Colon (tissue), 2 donors: Measurements from ENCODE around the gene GOLPH3.

Source experiments
- FAIRE-seq: peaks from 2 replicates; lab custom pipeline; 2012; peaks lifted over from hg19 to GRCh38; lab: Jason Lieb, UNC
- donor health status: control.
- donor health status: control.

The GOLPH3 gene

DNA sequence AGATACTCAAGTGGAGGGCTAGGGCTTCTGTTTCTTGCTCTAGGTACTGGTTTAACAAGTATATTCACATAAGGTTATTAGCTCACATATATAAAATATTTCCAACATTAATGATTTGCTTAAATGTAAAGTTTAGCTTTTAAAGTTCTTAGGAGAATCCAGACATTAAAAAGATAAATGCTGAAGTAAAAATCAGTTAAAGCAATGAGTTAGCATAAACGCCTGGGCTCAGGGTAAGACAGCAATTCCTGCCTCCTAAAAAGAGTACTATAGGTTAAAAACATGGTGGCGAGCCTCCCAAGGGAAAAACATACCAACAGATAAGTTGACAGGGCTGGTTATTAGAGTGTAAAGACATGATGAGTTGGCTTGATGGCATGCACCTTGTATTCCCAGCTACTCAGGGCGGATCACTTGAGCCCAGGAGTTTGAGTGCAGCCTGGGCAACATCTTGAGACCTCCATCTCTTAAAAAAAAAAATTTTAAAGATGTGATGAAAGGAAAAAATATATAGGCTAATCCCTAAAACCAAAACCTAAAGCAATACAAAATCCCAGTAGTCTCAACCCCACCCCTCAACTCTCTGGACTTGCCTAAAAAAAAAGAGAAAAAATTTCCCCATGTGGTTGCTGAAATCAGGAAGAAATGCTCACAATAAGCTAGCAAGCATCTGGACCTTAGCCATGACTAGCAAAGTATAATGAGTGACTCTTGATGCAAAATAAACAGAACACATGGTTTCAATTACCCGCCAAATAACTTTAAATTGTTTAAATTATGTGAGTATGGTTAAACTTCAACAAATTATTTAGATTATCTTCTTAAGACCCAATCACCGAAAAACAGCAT lies 3.6 kb downstream of the GOLPH3 start:
- no peak for FAIRE-seq

DNA sequence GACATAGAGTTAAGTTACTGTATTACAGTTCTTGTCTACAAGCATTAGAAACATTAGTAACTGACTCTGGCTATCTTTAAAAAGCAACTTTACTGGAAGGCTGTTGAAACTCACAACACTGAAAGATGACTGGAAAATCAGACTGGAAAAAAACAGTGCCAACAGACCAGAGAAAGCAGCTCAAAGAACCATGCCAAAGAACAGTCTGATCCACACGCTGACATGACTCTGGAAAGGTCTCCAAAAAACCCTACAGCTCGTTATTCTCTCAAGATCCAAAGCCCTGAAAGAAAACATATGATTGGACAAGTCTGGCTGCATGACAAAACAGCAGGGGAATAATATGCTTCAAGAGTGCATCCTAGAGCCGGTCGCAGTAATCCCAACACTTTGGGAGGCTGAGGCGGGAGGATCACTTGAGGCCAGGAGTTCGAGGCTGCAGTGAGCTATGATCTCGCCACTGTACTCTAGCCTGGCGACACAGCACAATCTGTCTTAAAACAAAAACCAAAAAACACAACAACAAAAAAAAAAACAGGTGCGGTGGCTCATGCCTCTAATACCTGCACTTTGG lies 5.6 kb downstream of the GOLPH3 start:
- FAIRE-seq = no peak

GRCh38 chr5:32165597-32165996 lies 8.5 kb downstream of the GOLPH3 start:
- no peak for FAIRE-seq

GRCh38 chr5:32163785-32164184 lies 10.3 kb downstream of the GOLPH3 start:
- FAIRE-seq = no peak

DNA sequence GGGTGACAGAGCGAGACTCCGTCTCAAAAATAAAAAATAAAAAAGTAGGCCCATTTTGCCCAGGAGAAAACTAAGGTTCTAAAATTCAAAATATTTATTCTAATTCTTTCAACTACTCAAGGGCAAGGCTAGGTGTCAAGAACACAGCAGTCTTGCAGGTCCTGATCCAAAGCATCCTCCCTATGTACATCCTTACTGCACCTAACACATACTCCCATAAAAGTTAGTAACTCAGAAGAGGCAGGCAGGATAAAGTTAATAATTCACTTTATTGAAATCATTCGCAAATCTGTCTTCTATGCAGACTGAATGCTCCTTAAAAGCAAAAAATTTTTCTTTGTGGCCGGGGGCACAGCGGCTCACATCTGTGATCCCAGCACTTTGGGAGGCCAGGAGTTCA lies 11.1 kb downstream of the GOLPH3 start:
- FAIRE-seq = no peak

DNA sequence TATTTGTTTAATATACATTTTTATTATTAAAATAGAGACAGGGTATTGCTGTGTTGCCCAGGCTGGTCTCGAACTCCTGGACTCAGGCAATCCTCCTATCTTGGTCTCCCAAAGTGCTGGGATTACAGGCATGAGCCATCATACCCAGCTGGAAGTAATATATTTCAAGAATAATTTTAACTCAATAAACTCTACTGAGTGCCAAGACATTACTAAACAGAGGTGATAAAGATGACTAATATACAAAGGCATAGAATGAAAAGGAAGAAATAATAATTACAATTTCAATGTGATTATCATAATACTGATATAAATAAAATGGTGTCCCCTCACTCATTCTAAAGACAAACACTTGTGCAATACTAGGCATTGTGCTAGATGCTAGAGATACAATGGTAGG lies 13.9 kb downstream of the GOLPH3 start:
- FAIRE-seq = no peak

GRCh38 chr5:32159328-32160072 lies 14.6 kb downstream of the GOLPH3 start:
- FAIRE-seq = no peak

GRCh38 chr5:32158679-32158975 lies 15.5 kb downstream of the GOLPH3 start:
- no peak for FAIRE-seq

GRCh38 chr5:32157078-32157477 lies 17.0 kb downstream of the GOLPH3 start:
- no peak for FAIRE-seq

GRCh38 chr5:32156635-32157034 lies 17.5 kb downstream of the GOLPH3 start:
- FAIRE-seq = no peak

DNA sequence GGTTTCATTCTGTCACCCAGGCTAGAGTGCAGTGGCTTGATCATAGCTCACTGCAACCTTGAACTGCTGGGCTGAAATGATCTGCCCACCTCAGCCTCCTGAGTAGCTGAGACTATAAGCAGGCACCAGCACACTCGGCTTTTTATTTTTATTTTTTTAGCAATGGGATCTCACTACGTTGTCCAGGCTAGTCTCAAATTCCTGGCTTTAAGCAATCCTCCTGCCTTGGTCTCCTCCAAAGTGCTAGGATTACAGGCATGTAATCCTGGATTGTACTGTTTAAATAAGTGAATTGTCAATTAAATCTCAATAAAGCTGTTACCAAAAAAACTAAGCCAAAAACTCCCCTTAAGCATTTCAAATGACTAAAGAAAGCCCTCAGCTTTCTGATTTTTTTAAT lies 18.9 kb downstream of the GOLPH3 start:
- no peak for FAIRE-seq

DNA sequence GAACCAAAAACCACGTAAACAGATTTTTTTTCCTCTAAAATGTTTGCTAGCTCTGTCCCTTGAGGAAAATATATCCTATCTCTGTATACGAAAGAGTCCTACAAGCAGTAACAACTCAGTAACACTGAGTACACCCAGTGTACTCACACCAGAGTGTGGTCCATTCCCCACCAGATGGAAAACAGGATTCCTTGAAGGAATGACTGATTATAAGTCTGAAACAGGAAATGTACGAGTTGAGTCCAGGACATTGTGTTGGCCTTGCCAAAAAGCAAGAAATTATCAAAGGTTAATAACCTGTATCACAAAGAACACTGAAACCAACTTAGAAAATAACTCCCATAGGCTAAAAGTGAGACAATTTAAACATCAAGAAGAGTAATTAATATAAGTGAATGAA lies 20.4 kb downstream of the GOLPH3 start:
- no peak for FAIRE-seq

DNA sequence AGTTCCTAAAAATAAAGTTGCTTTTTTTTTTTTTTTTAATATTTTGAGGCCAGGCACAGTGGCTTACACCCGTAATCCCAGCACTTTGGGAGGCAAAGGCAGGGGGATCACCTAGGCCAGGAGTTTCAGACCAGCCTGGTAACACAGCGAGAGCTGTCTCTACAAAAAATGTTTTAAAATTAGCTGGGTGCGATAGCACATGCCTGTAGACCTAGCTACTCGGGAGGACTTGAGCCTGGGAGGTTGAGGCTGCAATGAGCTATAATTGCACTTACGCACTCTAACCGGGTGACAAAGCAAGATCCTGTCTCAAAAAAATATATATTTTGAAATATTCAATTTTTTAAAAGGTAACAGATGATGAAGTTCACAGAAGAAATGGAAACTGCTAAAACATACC lies 22.9 kb downstream of the GOLPH3 start:
- no peak for FAIRE-seq

DNA sequence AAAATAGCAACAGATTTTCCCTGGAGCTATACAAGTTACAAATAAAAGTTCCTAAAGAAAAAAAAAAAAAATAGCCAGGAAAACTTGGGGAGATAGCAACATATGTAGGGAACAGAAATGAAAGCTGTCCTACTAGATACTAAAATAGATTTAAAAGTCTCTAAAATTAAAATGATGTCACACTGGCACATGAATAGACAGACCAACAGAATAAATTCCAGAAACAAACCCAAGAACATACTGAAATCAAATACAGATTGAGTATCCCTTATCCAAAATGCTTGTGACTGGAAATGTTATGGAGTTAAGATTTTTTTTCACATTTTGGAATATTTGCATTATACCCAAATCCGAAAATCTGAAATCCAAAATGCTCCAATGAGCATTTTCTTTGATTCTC lies 23.8 kb downstream of the GOLPH3 start:
- FAIRE-seq = no peak

- FAIRE-seq = no peak
These were observed 26.2 kb downstream of the GOLPH3 start for GRCh38 chr5:32147959-32148358.

- no peak for FAIRE-seq
These were observed 26.9 kb downstream of the GOLPH3 start for GRCh38 chr5:32147236-32147635.

DNA sequence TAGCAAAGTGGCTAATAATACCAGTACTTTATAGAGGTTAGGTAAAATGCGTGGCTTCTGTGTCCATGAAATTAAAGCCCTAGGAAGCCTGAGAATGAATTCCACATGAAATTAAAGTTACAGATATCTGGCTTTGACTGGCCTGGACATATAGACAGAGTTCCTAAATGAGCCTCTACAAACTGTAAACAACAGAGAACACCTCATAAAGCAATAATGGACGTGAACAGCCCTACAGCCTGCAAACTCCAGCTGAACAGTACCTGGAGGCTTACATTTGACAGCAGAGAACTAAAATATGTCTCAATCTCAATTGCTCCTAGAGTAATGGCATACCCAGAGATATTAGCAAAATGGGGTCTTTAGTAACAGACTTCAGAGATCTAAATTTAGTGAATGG lies 28.7 kb downstream of the GOLPH3 start:
- FAIRE-seq = no peak

GRCh38 chr5:32144378-32145207 lies 29.5 kb downstream of the GOLPH3 start:
- no peak for FAIRE-seq

DNA sequence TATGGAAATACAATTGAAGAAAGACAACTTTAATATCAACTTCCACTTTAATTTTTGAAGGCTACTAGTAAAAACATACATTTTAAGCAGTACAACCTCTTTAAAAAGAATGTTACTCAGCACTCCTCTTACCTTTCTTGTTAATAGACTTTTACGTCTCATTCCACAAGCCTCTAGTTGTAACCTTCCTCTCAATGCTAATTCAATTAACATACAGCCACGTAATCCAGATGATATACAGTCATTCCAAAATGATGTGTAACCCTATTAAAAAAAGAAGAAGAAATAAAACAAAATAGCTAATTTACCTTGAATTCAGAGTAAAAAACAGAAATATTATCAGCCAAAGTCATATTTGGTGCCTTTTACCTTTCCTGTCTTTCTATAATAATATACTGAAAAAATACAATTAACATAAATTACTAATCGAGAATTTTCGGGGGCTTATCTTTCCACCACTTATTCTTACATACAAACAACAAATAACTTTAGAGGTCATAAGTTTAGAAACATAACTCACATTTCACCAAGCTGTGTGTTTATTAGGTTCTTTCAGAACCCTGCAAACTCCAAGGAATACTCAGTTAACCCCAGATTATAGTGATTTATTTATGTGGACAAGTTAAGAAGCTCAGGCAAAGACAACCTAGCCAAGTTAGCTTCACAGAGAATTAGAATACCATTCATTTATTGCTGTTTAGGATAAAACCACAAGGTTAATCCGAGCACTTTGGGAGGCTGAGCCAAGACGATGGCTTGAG lies 30.3 kb downstream of the GOLPH3 start:
- FAIRE-seq = no peak

DNA sequence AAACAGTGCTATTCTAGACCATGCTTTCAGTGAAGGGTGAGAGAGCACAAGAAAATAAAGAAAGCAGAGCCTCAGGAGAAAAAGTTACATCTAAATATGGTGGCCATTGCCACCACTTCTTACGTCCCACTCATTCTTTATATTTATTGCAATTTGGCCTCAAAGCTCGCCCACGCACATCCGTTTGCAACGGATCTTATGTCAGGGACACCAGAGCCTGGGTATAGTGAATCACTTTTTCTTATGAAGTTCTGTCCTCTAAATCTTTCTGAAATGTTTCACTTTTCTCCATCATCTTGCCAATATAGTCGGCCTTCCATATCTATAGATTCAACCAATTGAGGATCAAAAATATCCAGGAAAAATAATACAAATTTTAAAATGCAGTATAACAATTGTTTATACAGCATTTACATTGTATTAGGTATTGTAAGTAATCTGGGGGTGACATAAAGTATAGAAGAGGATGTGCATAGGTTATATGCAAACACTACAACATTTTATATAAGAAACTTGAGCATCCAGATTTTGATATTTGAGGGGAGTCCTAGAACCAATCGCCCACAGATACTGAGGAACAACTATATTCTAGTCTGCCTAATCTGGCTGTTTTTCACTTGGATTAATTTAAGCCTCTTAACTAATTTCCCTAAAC lies 35.2 kb downstream of the GOLPH3 start:
- FAIRE-seq = no peak

DNA sequence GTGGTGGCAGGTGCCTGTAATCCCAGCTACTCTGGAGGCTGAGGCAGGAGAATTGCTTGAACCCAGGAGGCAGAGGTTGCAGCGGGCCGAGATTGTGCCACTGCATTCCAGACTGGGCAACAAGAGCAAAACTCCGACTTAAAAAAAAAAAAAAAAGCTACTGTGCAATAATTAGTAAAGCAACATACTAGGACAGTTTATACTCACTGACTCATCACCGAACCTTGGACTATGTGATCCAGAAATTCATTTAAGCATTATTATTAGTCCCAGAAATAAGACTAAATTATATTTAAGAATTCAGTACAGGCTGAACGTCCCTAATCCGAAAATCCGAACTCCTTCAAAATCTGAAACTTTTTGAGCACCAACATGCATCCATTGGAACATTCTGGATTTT lies 37.8 kb downstream of the GOLPH3 start:
- FAIRE-seq = no peak
